Thyroid gland (tissue), 4 donors: ENCODE measurements around the gene AMOTL2.

Experiments used
- CTCF ChIP-seq, 6 experiments: fragments of 200-600 bp in 3 of 6; fragments of 450-650 bp in 3 of 6; sonication (generic) in 3 of 6; IDR thresholded peaks; one replicate each; pipeline ENCODE4 v1.5.1; 2016 to 2019; ENCODE audit warnings: antibody characterized with exemption in 6 of 6, mild to moderate bottlenecking in 2 of 6, inconsistent platforms in 1 of 6, moderate library complexity in 1 of 6
- POLR2A ChIP-seq, 2 donors: fragments of 450-650 bp; IDR thresholded peaks; one replicate each; pipeline ENCODE4 v1.6.1; 2017; ENCODE audit warnings: antibody characterized with exemption in 2 of 2, mild to moderate bottlenecking in 2 of 2, moderate library complexity in 1 of 2

GRCh38 chr3:134364936-134365765 lies 9.1 kb downstream of the AMOTL2 start:
- TF ChIP-seq CTCF (IDR thresholded peaks at IDR 0.05) (no peak), POLR2A (IDR thresholded peaks at IDR 0.05) (no peak)
